SHP77 treated with DMSO at 0.1 percent for 48 hours (cell line): ENCODE results near the gene C19orf73.

Experiments used
- DNase-seq: peaks from one replicate; lab custom pipeline; 2025; lab: John Stamatoyannopoulos, UW

The C19orf73 gene, protein sequence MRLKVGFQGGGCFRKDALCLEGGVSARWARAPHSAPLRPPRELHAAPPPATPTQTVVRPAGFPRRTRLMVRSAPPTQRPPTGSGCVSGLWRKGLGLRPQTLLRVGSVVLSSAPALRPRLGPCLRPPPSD

DNA sequence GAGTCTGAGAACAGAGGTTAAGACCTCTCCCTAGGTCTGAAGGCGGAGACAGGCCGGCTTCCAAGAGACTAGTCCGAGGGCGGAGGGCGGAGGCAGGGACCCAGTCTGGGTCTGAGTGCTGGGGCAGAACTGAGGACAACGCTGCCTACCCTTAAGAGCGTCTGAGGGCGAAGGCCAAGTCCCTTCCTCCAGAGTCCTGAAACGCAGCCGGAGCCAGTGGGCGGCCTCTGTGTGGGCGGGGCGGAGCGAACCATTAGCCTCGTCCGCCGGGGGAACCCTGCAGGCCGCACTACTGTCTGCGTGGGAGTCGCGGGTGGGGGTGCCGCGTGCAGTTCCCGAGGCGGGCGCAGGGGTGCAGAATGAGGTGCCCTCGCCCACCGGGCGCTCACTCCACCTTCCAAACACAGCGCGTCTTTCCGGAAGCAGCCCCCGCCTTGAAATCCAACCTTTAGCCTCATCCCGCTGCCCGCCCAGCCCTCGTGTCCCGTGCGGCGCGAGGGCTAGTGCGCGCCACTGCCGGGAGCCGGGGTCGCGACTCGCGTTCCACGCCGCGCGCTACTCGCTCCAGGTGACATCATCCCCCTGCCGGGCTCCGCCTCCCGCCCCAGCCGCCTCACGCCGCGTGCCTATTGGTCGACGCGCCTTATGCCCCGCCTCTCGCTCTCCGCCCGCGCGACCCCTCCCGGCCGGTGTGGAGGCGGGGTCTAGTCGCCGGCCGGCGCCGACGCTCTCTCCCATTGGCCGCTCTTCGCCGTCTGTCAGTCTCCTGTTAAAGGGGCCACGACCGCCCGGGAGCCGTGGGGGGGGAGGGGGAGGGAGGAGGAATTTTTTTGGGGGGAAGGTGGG is at the start of gene C19orf73:
Gene C19orf73, minus strand, starts transcription at position 579 of the 846 bp plus-strand sequence. Its CDS starts 121 bp downstream, at position 458.
- peak; percentile 77 for DNase-seq

DNA sequence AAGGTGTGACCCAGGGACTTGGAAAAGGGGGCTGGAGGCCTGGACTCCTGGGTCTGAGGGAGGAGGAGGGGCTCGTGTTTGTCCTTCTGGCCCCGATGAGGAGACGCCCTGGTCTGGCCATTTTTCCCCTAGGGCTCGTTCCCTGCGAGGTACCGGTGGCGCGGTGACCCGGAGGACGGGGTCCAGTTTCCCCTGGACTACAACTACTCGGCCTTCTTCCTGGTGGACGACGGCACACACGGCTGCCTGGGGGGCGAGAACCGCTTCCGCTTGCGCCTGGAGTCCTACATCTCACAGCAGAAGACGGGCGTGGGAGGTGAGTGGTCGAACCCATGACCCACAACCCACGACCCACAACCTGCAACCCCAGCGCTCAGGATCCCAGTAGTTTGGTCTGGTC is 49.5 kb upstream of the C19orf73 start:
- DNase-seq, result no peak

DNA sequence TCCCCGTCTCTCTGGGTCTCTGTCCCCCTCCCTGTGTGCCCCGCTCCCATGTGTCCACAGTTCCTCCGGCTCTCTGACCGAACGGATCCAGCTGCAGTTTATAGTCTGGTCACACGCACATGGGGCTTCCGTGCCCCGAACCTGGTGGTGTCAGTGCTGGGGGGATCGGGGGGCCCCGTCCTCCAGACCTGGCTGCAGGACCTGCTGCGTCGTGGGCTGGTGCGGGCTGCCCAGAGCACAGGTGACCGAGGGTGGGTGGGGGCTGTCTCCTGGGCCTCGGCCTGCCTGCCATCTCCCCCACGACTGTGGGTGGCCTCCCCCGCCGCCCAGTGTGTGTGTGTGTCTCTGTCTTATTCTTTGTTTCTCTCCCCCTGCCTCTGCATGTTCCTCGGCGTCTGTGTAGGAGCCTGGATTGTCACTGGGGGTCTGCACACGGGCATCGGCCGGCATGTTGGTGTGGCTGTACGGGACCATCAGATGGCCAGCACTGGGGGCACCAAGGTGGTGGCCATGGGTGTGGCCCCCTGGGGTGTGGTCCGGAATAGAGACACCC is 49.0 kb upstream of the C19orf73 start:
- DNase-seq, result no peak

DNA sequence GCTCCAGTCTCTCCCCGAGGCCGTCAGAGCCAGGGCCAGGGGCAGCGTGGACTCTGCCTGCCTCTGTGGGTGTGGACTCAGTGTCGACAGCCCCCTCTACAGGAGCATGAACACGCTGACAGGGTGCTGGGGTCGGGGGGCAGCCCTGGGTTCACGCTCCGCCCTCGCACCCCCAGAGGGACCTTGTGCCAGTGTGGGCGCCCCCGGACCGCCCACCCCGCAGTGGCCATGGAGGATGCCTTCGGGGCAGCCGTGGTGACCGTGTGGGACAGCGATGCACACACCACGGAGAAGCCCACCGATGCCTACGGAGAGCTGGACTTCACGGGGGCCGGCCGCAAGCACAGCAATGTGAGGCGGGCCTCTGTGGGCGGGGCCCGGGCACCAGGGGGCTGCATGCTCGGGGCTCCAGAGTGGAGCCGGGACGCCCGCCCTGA is 46.9 kb upstream of the C19orf73 start:
- DNase-seq, result no peak

GRCh38 chr19:49165111-49165750 is 46.3 kb upstream of the C19orf73 start:
- DNase-seq, result no peak

GRCh38 chr19:49161987-49162386 is 43.0 kb upstream of the C19orf73 start:
- no peak for DNase-seq

DNA sequence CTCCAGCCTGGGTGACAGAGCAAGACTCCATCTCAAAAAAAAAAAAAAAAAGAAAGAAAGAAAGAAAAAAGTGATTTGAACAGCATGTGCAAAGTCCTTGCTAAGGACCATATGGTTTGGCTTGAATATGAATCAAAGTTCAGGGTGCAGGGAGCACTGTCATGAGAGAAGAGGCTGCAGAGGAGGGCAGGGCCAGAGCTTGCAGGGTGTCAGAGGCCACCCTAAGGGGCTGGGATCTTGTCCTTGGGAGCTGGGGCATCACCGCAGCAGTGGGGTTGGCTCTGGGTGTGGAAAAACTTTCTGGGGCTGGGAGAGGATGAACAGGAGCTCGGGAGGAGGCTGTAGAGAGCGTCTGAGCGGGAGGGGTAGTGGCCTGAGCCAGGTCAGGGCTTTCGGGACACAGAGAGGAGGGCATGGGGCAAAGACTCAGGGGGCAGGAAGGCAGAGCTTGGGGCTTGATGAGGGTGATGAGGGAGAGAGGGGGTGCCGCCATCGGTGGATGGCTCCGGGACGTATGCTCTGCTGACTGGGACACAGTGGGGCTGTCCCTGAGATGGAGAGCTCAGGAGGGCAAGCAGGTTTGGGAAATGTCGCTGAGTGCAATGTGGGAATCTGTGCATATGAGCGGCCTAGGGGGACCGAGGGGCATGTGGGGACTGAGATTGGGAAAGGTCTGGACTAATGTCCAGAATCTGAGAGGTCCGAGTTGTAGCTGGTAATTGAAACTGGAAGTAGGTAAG is 41.7 kb upstream of the C19orf73 start:
- no peak for DNase-seq

GRCh38 chr19:49157445-49158224 is 38.7 kb upstream of the C19orf73 start, which contains the start of gene TRPM4:
TSS of gene TRPM4 (plus strand) at chr19:49157792. CDS start at chr19:49157867, 75 bp downstream.
- DNase-seq, result peak; percentile 26

DNA sequence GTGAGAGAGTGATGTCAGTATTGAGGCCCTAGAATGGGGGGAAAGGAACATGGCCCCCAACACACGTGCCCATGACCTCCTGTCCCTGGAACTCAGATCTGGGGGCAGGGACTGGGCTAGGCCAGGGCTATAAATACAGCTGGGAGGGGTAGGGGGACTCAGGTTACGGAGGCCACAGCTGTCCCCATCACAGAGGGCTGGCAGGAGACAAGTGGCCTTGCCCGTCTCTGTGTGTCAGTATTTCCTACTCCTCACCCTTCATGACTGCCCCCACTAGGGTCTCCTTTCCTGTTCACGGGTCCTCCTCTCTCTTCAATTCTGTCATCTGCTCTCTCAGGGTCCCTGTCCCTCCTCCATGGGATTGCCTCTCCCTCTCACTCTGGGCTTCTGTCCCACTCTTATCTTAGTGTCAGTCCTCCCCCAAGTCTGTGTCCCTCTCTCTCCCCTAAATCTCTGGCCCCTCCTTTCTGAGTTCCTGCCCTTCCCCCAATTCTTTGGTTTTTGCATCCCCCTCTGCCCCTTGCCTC is 36.9 kb upstream of the C19orf73 start:
- no peak for DNase-seq

GRCh38 chr19:49155005-49155819 is 36.3 kb upstream of the C19orf73 start, which contains the start of gene HRC:
TSS of gene HRC (minus strand) at chr19:49155396. CDS start at chr19:49155237, 159 bp downstream.
- no peak for DNase-seq

- no peak for DNase-seq
Measured at GRCh38 chr19:49154279-49154678, 35.3 kb upstream of the C19orf73 start.

GRCh38 chr19:49153167-49153809 is 34.3 kb upstream of the C19orf73 start:
- no peak for DNase-seq

- DNase-seq, result no peak
Measured at GRCh38 chr19:49152119-49152550, 33.2 kb upstream of the C19orf73 start.

GRCh38 chr19:49151267-49152118 is 32.5 kb upstream of the C19orf73 start:
- peak; percentile 35 for DNase-seq

DNA sequence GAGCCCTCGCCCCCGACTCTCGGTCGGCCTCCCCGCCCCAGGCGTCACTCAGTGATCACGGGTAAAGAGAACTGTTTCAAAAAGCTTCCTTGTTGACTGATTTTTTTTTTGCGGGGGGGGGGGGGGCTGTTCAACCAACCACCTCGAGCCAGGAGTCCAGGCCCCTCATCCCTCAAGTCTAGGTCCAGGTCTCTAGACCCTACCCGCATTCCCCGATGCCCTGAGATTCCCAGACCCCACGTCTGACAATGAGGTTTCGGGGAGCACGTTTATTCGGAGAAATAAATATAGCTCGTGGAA is 32.0 kb upstream of the C19orf73 start:
- no peak for DNase-seq

DNA sequence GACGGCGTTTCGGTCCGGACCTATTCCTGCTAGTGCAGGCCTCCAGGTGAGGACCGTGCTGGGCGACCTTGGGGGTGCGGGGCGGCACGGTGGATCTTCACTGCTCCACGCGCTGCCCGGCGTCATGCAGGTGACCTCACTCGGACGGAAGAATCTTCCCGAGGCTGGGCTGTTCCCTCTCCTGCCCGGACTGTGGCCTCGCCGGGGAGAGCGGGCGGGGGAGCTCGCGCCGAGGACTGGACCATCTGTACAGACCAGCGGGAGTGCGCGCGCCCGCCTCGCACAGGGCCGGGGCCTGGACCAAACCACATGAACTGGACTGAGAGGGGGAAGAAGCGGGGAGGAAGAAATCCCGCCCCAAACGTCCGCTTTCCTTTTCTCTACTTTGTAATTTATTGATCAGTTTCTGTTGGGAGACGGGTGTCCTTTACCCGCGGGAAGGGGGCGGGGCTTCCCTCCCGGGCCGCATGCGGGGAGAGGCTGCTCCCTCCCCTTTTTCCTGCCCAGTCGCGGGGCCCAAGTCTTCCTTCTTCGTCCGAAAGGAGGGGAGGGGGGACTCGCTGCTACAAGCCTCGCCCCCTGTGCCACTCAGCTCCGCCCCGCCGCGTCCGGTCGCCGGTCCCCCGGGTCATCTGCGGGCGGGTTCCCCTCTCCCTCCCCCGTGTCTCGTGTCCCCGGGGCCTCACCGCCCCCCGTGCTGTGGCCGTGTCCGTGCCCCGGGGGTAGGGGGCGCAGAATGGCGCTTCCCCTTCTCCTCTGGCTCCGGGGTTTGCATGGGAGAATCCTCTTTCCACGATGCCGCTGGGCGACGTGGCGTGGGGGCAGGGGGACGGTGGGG is 31.4 kb upstream of the C19orf73 start:
- peak; percentile 63 for DNase-seq

GRCh38 chr19:49149652-49150105 is 30.7 kb upstream of the C19orf73 start:
- DNase-seq, result peak; percentile 6
